Measurements from ENCODE around the gene PCDH17.

The PCDH17 gene

GRCh38 chr13:57716295-57716694 lies 84.8 kb downstream of the PCDH17 start:
- Histone ChIP-seq H3K4me3 (replicated peaks; ENCODE audit: insufficient read depth, low read length) (no peak overlapping the region), H3K27ac (replicated peaks) (no peak overlapping the region), H3K27me3 (ENCODE audit: insufficient read depth, poor library complexity, severe bottlenecking) (peaks cover 4% of the 10 kb centered on the region)
- no peak for DNase-seq (ENCODE audit: low read depth in 1 of 2, low spot score in 1 of 2)
- TF ChIP-seq SPI1 (IDR thresholded peaks at IDR 0.05; ENCODE audit: borderline replicate concordance, low read depth) (no peak), POLR2AphosphoS5 (IDR thresholded peaks at IDR 0.05; ENCODE audit: low read depth) (no peak), CTCF (IDR thresholded peaks at IDR 0.05; ENCODE audit: insufficient read depth, low read length) (no peak), REST (IDR thresholded peaks at IDR 0.05; ENCODE audit: insufficient replicate concordance, low read depth) (no peak), GABPA (IDR thresholded peaks at IDR 0.05; ENCODE audit: low read depth) (no peak)

- Histone ChIP-seq H3K27me3 (ENCODE audit: insufficient read depth, poor library complexity, severe bottlenecking) (no peaks in the 10 kb centered on the region), H3K4me3 (replicated peaks; ENCODE audit: insufficient read depth, low read length) (no peak overlapping the region), H3K27ac (replicated peaks) (no peak overlapping the region)
- TF ChIP-seq CTCF (IDR thresholded peaks at IDR 0.05; ENCODE audit: insufficient read depth, low read length) (no peak), REST (IDR thresholded peaks at IDR 0.05; ENCODE audit: insufficient replicate concordance, low read depth) (no peak), SPI1 (IDR thresholded peaks at IDR 0.05; ENCODE audit: borderline replicate concordance, low read depth) (no peak), POLR2AphosphoS5 (IDR thresholded peaks at IDR 0.05; ENCODE audit: low read depth) (no peak), GABPA (IDR thresholded peaks at IDR 0.05; ENCODE audit: low read depth) (no peak)
- no peak for DNase-seq (ENCODE audit: low read depth in 1 of 2, low spot score in 1 of 2)
These were observed 93.1 kb downstream of the PCDH17 start for GRCh38 chr13:57724486-57725272.

- no peak for DNase-seq (ENCODE audit: low read depth in 1 of 2, low spot score in 1 of 2)
- H3K27me3 ChIP-seq (ENCODE audit: insufficient read depth, poor library complexity, severe bottlenecking): no peaks in the 10 kb centered on the region
These were observed 93.9 kb downstream of the PCDH17 start for GRCh38 chr13:57725480-57725879.

More at GRCh38 chr13:57725480-57725879, 93.9 kb downstream of the PCDH17 start:
- TF ChIP-seq SPI1 (IDR thresholded peaks at IDR 0.05; ENCODE audit: borderline replicate concordance, low read depth): no peak
- TF ChIP-seq POLR2AphosphoS5 (IDR thresholded peaks at IDR 0.05; ENCODE audit: low read depth): no peak
- no peak for TF ChIP-seq CTCF (IDR thresholded peaks at IDR 0.05; ENCODE audit: insufficient read depth, low read length)
- TF ChIP-seq GABPA (IDR thresholded peaks at IDR 0.05; ENCODE audit: low read depth): no peak
- no peak for TF ChIP-seq REST (IDR thresholded peaks at IDR 0.05; ENCODE audit: insufficient replicate concordance, low read depth)
- no peak overlapping the region for H3K27ac ChIP-seq (replicated peaks)
- no peak overlapping the region for H3K4me3 ChIP-seq (replicated peaks; ENCODE audit: insufficient read depth, low read length)

Data from HL-60 (cell line).